GM18951 (cell line): Measurements from ENCODE around the gene ART4.

Experiments
- POLR2A ChIP-seq: IDR thresholded peaks from 4 replicates; pipeline ENCODE4 v1.6.1; 2011; ENCODE audit warnings: mild to moderate bottlenecking; ENCODE audit not compliant: insufficient read length, insufficient read depth; ENCODE audit errors: extremely low read depth
- in situ Hi-C: fragments of 300-500 bp; cut with MboI; formaldehyde crosslinking; loops from one replicate; pipeline ENCODE4 v1.12.0; 2022; ENCODE audit warnings: low sequenced_read_pairs, mixed read lengths, inconsistent platforms; ENCODE audit not compliant: unreplicated experiment

The ART4 gene

DNA sequence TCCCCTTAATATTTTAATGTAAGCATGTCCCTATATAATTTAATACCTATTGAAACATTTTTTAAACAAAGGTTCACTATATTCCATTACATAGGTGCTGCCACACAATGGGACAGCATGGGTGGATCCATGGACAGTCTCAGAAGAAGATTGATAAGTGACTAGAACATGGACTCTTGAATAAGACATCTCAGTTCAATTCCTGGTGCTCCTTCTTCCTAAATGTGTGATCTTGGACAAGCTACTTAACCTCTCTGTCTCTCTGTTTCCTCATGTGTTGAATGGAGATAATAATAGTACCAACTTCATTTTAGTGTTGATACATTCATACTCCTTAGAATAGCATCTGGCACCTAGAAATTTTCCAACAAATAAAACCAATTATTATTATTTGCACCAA lies 1.1 kb upstream of the ART4 start:
- in situ Hi-C loops: no loop called here
- no peak for TF ChIP-seq POLR2A

DNA sequence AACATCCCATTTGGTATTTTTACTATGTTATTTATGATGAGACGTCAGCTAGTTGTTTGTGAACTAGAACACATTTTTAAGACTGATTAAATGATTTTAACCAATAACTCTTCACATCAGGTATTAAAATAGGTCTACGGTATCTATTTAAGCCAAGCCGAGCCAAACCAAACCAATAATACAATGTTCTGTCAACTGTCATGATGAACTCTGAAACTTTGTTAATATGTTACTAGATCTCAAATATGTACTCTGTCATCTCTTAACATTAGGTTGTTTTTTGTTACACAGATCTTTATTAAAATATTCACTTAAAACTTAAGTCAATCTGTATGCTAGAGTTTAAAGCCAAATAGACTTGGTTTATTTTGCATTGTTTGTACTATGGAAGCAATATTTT lies 1.0 kb downstream of the ART4 start:
- in situ Hi-C loops: no loop called here
- no peak for TF ChIP-seq POLR2A

DNA sequence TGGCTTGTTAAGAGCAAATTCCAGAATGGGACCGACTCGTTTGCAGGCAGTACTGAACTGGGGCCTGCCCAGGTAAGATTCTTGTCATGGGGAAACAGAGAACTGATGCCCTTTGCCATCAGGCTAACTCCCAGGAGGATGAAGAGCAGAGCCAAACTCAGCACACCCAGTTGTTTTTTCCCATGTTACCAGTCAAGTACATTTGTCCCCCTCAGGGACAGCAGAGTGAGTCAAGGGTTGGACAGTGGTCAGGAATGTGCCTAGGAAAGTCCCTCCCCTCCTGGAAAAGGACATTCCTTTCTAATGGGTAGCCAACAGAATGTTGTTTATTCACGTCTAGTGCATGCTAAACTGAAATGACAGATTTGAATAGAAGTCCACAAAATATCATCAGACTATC lies 1.6 kb downstream of the ART4 start:
- TF ChIP-seq POLR2A: no peak
- in situ Hi-C loops: no loop called here

DNA sequence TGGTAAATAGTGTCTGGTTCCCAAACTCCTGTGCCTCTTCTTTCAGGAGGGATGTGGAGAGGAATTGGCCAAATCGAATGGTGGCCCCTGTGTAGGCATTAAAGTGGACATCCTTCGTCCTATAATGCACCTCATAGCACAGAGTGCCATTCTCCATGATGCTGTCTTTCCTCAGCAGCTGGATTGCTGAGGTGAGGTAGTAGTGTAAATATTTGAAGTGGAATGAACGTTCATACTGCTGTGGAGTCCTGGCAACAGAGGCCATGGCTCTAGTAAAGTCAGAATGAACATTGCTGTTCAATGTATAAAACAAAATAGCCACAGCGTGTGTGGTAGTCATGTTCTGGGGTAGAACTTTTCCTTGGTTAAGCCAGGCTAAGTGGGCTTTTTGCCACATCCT lies 2.7 kb downstream of the ART4 start:
- in situ Hi-C loops: no loop called here
- TF ChIP-seq POLR2A: no peak

DNA sequence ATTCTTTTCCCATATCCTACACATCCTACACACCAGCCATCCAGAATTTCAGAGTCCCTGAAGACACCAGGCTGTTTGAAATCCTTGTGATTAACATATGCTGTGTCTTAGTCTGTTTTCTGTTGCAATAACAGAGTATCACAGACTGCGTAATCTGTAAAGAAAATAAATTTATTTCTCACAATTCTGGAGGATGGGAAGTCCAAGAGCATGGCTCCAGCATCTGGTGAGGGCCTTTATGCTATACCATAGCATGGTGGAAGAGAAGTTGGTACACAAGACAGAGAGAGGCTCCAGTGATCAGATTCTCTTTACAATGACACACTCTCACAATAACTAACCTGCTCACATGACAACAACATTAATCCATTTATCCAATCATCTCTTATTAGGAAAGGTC lies 4.1 kb downstream of the ART4 start:
- no peak for TF ChIP-seq POLR2A
- in situ Hi-C loops: no loop called here

DNA sequence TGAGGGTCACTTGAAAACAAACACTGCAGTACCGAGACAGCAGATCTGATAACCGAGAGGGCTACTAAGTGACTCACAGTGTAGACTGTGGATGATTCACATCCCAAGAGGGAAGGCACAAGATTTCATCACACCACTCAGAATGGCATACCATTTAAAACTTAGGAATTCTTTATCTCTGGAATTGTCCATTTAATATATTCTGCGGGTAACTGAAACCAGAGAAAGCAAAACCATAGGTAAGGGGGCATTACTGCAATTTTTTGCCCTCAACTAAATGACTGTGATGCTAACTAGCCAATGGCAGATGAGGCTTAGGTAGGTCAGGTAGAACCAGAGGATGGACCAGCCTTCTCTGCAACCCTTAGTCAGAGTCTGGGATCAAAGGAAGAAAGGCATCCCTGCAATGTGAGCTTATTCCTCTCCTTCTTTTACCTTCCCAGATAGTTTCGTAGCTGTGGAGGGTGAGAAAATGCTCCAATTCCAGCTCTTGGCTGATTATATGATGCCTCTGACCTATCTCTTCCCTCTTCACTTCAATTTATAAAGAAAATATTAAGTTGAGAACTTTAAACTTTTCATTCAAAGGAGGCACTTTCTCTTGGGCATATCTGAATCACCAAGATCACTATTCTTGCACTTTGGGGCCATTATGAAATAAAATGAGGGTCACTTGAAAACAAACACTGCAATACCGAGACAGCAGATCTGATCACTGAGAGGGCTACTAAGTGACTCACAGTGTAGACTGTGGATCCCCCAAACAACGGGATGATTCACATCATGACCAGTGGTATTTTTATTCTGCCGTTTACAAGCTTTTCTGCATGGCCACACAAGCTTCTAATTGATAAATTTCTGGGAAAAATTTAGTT lies 6.8 kb downstream of the ART4 start:
- no peak for TF ChIP-seq POLR2A
- in situ Hi-C loops: no loop called here

DNA sequence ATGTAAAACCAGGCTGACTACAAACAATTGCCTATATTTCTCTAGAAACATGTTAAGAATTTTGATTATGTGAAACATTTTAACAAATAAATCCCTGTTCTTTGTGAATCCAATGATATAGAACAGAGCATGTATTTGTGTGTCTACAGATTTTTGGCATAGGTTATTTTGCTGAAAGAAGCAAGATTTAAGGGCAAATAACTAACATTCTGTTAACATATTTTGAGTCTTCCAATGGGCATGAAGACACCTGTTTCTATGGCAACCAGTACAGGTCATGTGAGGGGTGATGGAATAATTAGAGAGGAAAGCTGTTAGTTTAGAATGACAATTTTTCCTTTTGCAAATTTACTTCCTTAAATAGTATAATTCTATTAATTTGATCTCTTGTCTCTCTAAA lies 8.8 kb downstream of the ART4 start:
- in situ Hi-C loops: no loop called here
- TF ChIP-seq POLR2A: no peak

DNA sequence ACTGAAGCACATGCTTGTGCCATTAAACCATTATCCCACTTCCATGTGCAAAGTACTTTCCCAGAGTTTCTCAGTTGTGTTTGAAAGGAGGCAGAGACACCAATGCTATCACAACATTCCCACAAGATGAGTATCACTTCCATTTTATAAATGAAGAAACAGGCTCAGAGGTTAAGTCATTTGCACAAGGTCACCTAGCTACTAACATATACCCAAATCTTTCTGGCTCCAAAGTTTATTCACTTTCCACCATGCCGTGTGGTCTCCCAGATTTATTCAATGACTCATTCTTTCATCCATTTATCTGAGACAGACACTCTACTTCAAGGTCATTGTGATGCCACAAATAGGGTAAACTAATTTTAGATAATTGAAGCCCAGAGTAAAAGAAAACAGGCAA lies 9.4 kb downstream of the ART4 start:
- in situ Hi-C loops: no loop called here
- TF ChIP-seq POLR2A: no peak

DNA sequence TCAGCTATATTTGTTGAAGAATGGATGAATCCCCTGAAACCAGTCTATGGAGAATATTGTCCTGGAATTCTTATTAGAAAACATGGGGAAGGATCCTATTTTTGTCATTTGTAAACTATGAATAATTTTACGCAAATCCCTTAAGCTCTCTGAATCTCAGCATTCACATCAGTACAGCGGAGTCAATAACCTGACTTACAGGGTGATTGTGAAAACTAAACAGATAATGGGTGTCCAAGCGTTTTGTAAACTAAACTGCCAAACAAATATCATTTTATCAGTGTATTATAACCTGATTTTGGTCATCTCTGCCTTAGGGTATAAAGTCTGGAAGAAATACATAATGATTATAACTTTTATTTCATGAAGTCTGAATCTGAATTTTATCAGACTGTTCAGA lies 10.0 kb downstream of the ART4 start:
- TF ChIP-seq POLR2A: no peak
- in situ Hi-C loops: no loop called here

DNA sequence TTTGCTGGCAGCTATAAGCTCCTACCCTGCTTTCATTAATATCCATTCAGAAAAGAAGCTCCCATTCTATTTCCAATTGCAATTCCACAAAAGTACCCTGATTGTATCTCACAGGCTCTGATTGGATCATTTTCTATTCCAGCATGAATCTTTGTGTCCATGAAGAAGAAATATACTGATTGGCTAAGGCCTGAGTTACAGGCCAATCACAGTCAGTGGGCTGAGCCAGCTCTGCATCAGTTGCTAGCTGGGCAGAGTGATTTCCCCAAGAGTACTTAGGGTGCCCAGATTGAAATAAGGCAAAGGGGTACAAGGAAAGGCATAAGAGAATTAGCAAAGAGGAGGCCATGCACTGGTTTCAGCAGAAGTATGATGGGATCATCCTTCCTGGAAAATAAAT lies 14.4 kb downstream of the ART4 start:
- in situ Hi-C loops: no loop called here
- TF ChIP-seq POLR2A: no peak

DNA sequence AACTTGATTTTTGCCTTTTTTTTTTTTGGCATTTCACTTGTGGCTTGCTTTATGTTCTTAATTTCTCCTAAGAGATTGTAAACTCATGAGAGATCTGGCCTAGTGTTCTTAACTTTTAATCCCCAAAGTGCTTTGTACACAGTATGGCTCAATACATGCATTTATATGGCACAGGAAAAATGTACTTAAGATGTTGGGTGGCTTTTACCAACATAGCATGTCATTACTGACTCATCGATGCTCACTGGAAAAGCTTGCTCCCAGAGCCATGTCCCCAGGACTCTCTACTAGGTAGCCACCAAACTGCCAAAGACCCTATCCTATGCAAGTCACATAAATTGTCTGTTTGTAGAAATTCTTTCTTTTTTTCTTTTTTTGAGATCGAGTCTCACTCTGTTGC lies 16.3 kb downstream of the ART4 start:
- in situ Hi-C loops: no loop called here
- no peak for TF ChIP-seq POLR2A

DNA sequence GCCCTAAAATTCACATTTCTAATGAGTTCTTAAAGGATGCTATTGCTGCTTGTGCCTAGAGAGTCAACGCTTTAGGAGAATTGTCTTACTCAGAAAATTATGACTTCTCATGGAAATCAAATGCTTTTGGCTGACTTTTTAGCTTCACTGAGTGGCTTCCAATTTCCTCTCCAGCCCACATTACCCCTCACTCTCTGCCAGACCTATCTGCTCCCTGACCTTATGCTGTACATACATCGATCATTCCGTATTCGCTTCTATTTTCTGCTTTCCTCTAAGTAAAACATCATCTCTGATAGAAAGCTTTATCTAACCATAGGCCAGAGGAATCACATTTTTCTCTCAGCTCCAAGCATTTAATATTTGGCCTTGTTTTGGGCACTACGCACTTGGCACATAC lies 16.8 kb downstream of the ART4 start:
- in situ Hi-C loops: no loop called here
- TF ChIP-seq POLR2A: no peak

DNA sequence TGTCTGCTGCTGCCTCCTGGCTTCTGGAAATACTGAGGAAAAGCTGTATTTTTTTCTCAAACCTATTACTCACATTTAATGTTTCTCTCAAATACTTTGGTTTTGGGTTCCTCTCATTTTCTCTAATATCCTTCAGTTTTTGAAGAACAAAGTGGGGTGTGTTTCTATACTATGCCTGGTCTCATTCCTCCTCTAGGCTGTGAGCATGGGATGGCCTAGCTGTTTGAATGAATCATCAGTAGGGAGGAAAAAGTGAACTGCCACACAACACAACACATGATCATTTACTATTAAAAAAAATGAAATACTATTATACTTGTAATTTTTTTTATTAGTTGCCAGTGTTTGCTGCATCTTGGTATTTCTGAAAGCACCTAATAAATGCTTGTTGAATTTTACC lies 18.1 kb downstream of the ART4 start:
- no peak for TF ChIP-seq POLR2A
- in situ Hi-C loops: no loop called here

DNA sequence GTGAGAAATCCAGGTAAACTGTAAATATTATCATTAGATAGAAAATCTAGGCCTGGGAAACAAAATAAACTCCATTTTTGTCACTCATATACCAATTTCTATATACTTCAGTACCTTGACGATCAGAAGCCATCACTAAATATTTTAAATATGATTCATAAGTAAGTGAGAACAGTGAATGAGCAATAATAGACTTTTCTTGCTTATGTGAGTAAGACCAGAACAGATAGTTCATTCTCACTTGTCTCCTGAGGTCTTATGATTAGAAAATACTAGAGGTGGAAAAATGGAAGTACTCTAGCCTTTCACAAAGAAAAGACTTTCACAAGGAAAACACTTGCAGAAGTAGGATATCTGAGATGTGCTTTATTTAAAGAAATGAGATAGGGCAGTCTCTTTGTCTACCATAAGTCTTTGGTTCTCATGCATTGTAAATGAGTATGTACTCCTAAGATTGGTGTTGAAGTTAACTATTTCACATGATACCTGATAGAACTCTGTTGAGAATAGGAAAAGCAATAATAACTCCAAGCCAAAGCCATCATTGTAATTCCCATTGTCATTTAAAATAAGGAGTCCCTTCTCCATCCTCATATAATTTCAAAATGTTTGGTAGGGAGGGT lies 19.2 kb downstream of the ART4 start:
- no peak for TF ChIP-seq POLR2A
- in situ Hi-C loops: no loop called here

DNA sequence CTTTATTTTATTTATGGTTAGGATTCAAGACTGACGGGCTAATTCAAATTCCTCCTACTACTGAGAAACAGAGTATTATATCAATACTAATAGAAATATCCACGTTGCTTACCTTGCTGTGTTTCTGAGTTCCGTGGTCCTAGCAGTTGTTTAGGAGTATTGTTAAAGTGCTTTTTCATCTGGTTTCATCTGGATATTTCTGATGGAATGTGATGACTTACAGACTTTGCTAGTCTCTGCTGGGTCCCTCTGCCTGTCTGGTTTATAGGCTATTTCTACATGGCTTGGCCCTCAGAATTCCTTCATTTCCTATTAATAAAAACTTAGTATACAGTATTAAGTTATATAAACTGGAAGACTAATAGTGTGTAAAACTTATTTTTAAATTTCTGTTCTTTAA lies 29.3 kb downstream of the ART4 start, which contains the start of gene SMCO3:
SMCO3 (minus strand) TSS at position 169 of the 400 bp plus-strand sequence. CDS start 7,502 bp downstream, outside the sequence.
- in situ Hi-C loops: no loop called here
- no peak for TF ChIP-seq POLR2A

DNA sequence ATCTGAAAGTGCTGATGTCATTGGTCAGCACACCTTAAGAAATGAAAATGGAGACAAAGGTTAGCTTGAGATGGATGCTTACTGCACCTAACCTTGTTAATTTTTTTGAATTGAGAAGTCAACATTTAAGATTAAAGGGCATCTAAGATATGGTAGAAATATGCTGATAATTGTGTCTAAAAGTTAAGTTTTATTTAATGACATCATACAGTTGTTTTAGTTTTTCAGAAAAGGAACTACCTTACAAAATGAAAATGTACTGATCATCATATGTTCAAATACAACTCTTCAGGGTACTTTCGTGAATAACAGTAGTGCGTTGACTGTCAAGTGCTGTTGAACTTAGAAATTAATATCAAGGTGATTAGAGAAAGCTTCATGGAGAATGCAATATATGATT lies 31.8 kb downstream of the ART4 start:
- no peak for TF ChIP-seq POLR2A
- in situ Hi-C loops: no loop called here
